ENCODE measurements around the gene THSD4.

The THSD4 gene

GRCh38 chr15:71639471-71639870 lies 524.2 kb downstream of the THSD4 start:
- DNase-seq = no peak
- H4K20me1 ChIP-seq (ENCODE audit: insufficient read depth, low read length) = no peaks in the 10 kb centered on the region
- no peak overlapping the region for H3K9ac ChIP-seq (ENCODE audit: low read length)
- no peaks in the 10 kb centered on the region for H3K9me3 ChIP-seq (replicated peaks; ENCODE audit: insufficient read depth, low read length)
- no peaks in the 10 kb centered on the region for H3K4me1 ChIP-seq (ENCODE audit: low read length)
- no peaks in the 10 kb centered on the region for H3K27me3 ChIP-seq (replicated peaks; ENCODE audit: insufficient read depth, low read length)
- H2AFZ ChIP-seq (ENCODE audit: low read length) = no peak overlapping the region
- no peak overlapping the region for H3K4me2 ChIP-seq (ENCODE audit: low read depth, low read length)
- no peaks in the 10 kb centered on the region for H3F3A ChIP-seq (ENCODE audit: insufficient read depth, low read length)
- no peaks in the 10 kb centered on the region for H3K79me2 ChIP-seq (ENCODE audit: low read length)
- H3K4me3 ChIP-seq (ENCODE audit: low read length) = no peak overlapping the region
- no peaks in the 10 kb centered on the region for H3K9me2 ChIP-seq (replicated peaks; ENCODE audit: insufficient read depth, low read length)
- TF ChIP-seq CTCF (IDR thresholded peaks at IDR 0.05; ENCODE audit: low read length) = no peak
- TF ChIP-seq EZH2phosphoT487 (IDR thresholded peaks at IDR 0.05; ENCODE audit: low read length) = no peak
- TF ChIP-seq EZH2 (optimal IDR thresholded peaks at IDR 0.05; ENCODE audit: low read depth, low read length) = no peak
- H3K36me3 ChIP-seq (replicated peaks; ENCODE audit: insufficient read depth, low read length) = no peaks in the 10 kb centered on the region
- no peak overlapping the region for H3K27ac ChIP-seq (ENCODE audit: low read length)

DNA sequence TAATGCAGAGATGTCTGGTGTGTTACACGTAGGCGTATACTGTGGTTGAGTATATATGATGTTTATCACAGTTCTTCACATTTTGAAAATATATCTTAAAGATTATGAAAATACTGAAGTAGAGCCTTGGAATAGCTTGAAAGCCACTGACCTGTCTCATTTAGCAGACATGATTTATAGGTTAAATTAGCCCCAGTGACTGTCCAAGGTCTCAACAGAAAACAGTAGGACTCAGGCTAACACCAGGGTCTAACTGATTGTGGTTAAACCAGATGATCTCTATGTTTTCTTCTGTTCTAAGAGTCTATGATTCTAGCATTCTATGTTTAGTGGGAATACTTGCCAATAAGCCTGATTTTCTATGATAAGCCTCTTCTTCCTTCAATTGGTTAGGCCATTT lies 528.6 kb downstream of the THSD4 start:
- Histone ChIP-seq H4K20me1 (ENCODE audit: insufficient read depth, low read length) (no peaks in the 10 kb centered on the region), H3K27me3 (replicated peaks; ENCODE audit: insufficient read depth, low read length) (no peaks in the 10 kb centered on the region), H3K4me2 (ENCODE audit: low read depth, low read length) (no peak overlapping the region), H3K4me1 (ENCODE audit: low read length) (no peaks in the 10 kb centered on the region), H3K9me2 (replicated peaks; ENCODE audit: insufficient read depth, low read length) (no peaks in the 10 kb centered on the region), H3K36me3 (replicated peaks; ENCODE audit: insufficient read depth, low read length) (no peaks in the 10 kb centered on the region), H2AFZ (ENCODE audit: low read length) (no peak overlapping the region), H3K9ac (ENCODE audit: low read length) (no peak overlapping the region), H3K27ac (ENCODE audit: low read length) (no peak overlapping the region), H3K4me3 (ENCODE audit: low read length) (no peak overlapping the region), H3K79me2 (ENCODE audit: low read length) (no peaks in the 10 kb centered on the region), H3K9me3 (replicated peaks; ENCODE audit: insufficient read depth, low read length) (no peaks in the 10 kb centered on the region), H3F3A (ENCODE audit: insufficient read depth, low read length) (no peaks in the 10 kb centered on the region)
- DNase-seq = no peak
- no peak for TF ChIP-seq EZH2 (optimal IDR thresholded peaks at IDR 0.05; ENCODE audit: low read depth, low read length)
- no peak for TF ChIP-seq CTCF (IDR thresholded peaks at IDR 0.05; ENCODE audit: low read length)
- TF ChIP-seq EZH2phosphoT487 (IDR thresholded peaks at IDR 0.05; ENCODE audit: low read length) = no peak

- Histone ChIP-seq H3K4me3 (ENCODE audit: low read length) (no peak overlapping the region), H3F3A (ENCODE audit: insufficient read depth, low read length) (no peaks in the 10 kb centered on the region), H3K9me3 (replicated peaks; ENCODE audit: insufficient read depth, low read length) (no peaks in the 10 kb centered on the region), H3K9me2 (replicated peaks; ENCODE audit: insufficient read depth, low read length) (no peaks in the 10 kb centered on the region), H3K27ac (ENCODE audit: low read length) (no peak overlapping the region), H3K4me1 (ENCODE audit: low read length) (no peaks in the 10 kb centered on the region), H2AFZ (ENCODE audit: low read length) (no peak overlapping the region), H3K36me3 (replicated peaks; ENCODE audit: insufficient read depth, low read length) (no peaks in the 10 kb centered on the region), H3K79me2 (ENCODE audit: low read length) (no peaks in the 10 kb centered on the region), H3K4me2 (ENCODE audit: low read depth, low read length) (no peak overlapping the region), H3K9ac (ENCODE audit: low read length) (no peak overlapping the region), H3K27me3 (replicated peaks; ENCODE audit: insufficient read depth, low read length) (no peaks in the 10 kb centered on the region), H4K20me1 (ENCODE audit: insufficient read depth, low read length) (no peaks in the 10 kb centered on the region)
- no peak for DNase-seq
- TF ChIP-seq EZH2 (optimal IDR thresholded peaks at IDR 0.05; ENCODE audit: low read depth, low read length) (no peak), EZH2phosphoT487 (IDR thresholded peaks at IDR 0.05; ENCODE audit: low read length) (no peak), CTCF (IDR thresholded peaks at IDR 0.05; ENCODE audit: low read length) (no peak)
These were observed 531.7 kb downstream of the THSD4 start for GRCh38 chr15:71646767-71647486.

All from MM.1S (cell line).